K562 (cell line): ENCODE results near the gene TRABD2B. TPM values are rescaled to one million over a fixed set of nuclear protein-coding genes. Genes with fewer than 3 reads are reported as not detected.

Experiments
- ATAC-seq: fragments of 200-7000 bp; cut with Tn5 transposase; 3 replicates; pipeline ENCODE4 v1.9.1; 2020; ENCODE audit warnings: moderate library complexity
- BruUV-seq: library from RNA; stranded (reverse); fragments of 400-500 nt; replicated peaks from 2 replicates; lab custom pipeline; 2021; lab: Mats Ljungman, UMichigan
- CTCF ChIA-PET: fragments of 300-600 bp; formaldehyde crosslinking; extraction: SDS; loops from one replicate; lab custom pipeline; 2021; ENCODE audit warnings: low intra/inter-chr PET ratio; lab: Yijun Ruan, JAX
- POLR2A ChIA-PET: fragments of 300-600, 350-650 bp; sonication (Branson Sonifier 250); formaldehyde crosslinking; extraction: SDS; loops from one replicate; lab custom pipeline; 2021; ENCODE audit warnings: antibody characterized with exemption, inconsistent platforms; lab: Yijun Ruan, JAX
- DNase-seq, 4 experiments: peaks; one replicate each; pipeline versions ENCODE4 v3.0.0 to v3.0.0-alpha.2; 2011 to 2018; ENCODE audit warnings: low spot score in 3 of 4, mixed read lengths in 3 of 4; ENCODE audit errors: extremely low read depth in 1 of 4
- FAIRE-seq: peaks from 2 replicates; lab custom pipeline; 2011; peaks lifted over from hg19 to GRCh38; lab: Jason Lieb, UNC
- H2AFZ ChIP-seq: 2 replicates; pipeline ENCODE4 v1.6.0; 2011; ENCODE audit warnings: low read depth, low read length, control low read depth, inconsistent platforms
- H3K27ac ChIP-seq: fragments of 200-600 bp; 3 replicates; pipeline ENCODE4 v1.8.0; 2011; ENCODE audit warnings: low read depth, mild to moderate bottlenecking, control low read depth, inconsistent platforms, low read length, moderate library complexity, mixed read lengths; ENCODE audit errors: extremely low read depth
- H3K27me3 ChIP-seq, 2 experiments: fragments of 300-600 bp in 1 of 2; 2 replicates in 1 of 2; 3 replicates in 1 of 2; pipeline versions ENCODE4 v1.6.0 to v1.8.0; 2011; ENCODE audit warnings: inconsistent platforms in 2 of 2, low read length in 2 of 2, mild to moderate bottlenecking in 1 of 2, mixed read lengths in 1 of 2, moderate library complexity in 1 of 2; ENCODE audit not compliant: control insufficient read depth in 2 of 2, insufficient read depth in 2 of 2
- H3K36me3 ChIP-seq: fragments of 300-600 bp; 3 replicates; pipeline ENCODE4 v1.8.0; 2011; ENCODE audit warnings: mild to moderate bottlenecking, low read length, inconsistent platforms; ENCODE audit not compliant: control insufficient read depth, insufficient read depth
- H3K4me1 ChIP-seq, 2 experiments: fragments of 200-600 bp in 1 of 2; replicated peaks in 1 of 2; 2 replicates in 1 of 2; 3 replicates in 1 of 2; pipeline versions ENCODE4 v1.5.1 to v1.8.0; 2011; ENCODE audit warnings: inconsistent platforms in 2 of 2, low read length in 2 of 2, mild to moderate bottlenecking in 1 of 2, mixed read lengths in 1 of 2, moderate library complexity in 1 of 2; ENCODE audit not compliant: control insufficient read depth in 2 of 2, insufficient read depth in 2 of 2
- H3K4me2 ChIP-seq: 2 replicates; pipeline ENCODE4 v1.6.1; 2011; ENCODE audit warnings: low read length, control low read depth, inconsistent platforms, mixed read lengths; ENCODE audit not compliant: insufficient read depth
- H3K4me3 ChIP-seq: fragments of 200-600 bp; sonication (generic), shearing (Covaris generic); 2 replicates; pipeline ENCODE4 v1.5.1; 2016; ENCODE audit warnings: control low read depth, inconsistent platforms
- H3K79me2 ChIP-seq: fragments of 200-600 bp; 3 replicates; pipeline ENCODE4 v1.8.0; 2011; ENCODE audit warnings: low read length, inconsistent platforms; ENCODE audit not compliant: control insufficient read depth, insufficient read depth
- H3K9ac ChIP-seq, 2 experiments: 2 replicates each; pipeline versions ENCODE4 v1.6.0 to v1.6.1; 2011; ENCODE audit warnings: low read depth in 2 of 2, low read length in 2 of 2, control low read depth in 1 of 2, inconsistent platforms in 1 of 2, mild to moderate bottlenecking in 1 of 2, mixed read lengths in 1 of 2; ENCODE audit not compliant: insufficient read depth in 1 of 2
- H3K9me1 ChIP-seq: one replicate; pipeline ENCODE4 v1.6.0; 2011; ENCODE audit warnings: inconsistent platforms, mild to moderate bottlenecking, low read length, moderate library complexity; ENCODE audit not compliant: control insufficient read depth, insufficient read depth
- H3K9me3 ChIP-seq: replicated peaks from 2 replicates; pipeline ENCODE4 v1.5.1; 2011; ENCODE audit warnings: low read depth, low read length, inconsistent platforms; ENCODE audit not compliant: control insufficient read depth, insufficient read depth
- H4K20me1 ChIP-seq: replicated peaks from 2 replicates; pipeline ENCODE4 v1.6.1; 2011; ENCODE audit warnings: low read length, inconsistent platforms, mixed read lengths; ENCODE audit not compliant: control insufficient read depth, insufficient read depth
- BRF1 ChIP-seq: IDR thresholded peaks from 3 replicates; pipeline ENCODE4 v1.6.1; 2011; ENCODE audit warnings: borderline replicate concordance, mild to moderate bottlenecking; ENCODE audit not compliant: insufficient read length; ENCODE audit errors: extremely low read depth
- GABPB2 ChIP-seq: fragments of 250-450 bp; sonication (Bioruptor Pico); conservative IDR thresholded peaks from 2 replicates; pipeline ENCODE4 v1.5.1; 2021; ENCODE audit warnings: mild to moderate bottlenecking
- HEY1 ChIP-seq: fragments of 250-450 bp; sonication (Bioruptor Pico); IDR thresholded peaks from 2 replicates; pipeline ENCODE4 v1.5.0; 2020; ENCODE audit warnings: mild to moderate bottlenecking, moderate library complexity, borderline replicate concordance
- NBN ChIP-seq: fragments of 450-650 bp; IDR thresholded peaks from 2 replicates; pipeline ENCODE4 v1.6.1; 2016; ENCODE audit warnings: low read depth, mild to moderate bottlenecking
- TCF7 ChIP-seq: sonication (generic); IDR thresholded peaks from 2 replicates; pipeline ENCODE4 v1.6.1; 2016; ENCODE audit warnings: antibody characterized with exemption, borderline replicate concordance
- WGBS: fragments of 100-300 bp; shearing (Covaris generic); methylation state at CpG from one replicate; pipeline ENCODE4 v1.1.6; 2016; ENCODE audit warnings: low coverage, mixed read lengths; ENCODE audit not compliant: insufficient coverage; ENCODE audit errors: missing lambda C conversion rate; 5-methylcytosine and 5-hydroxymethylcytosine counted together
- in situ Hi-C: fragments of 300-500 bp; cut with MboI; formaldehyde crosslinking; loops from 4 replicates; pipeline ENCODE4 v1.15.0; 2018; ENCODE audit warnings: inconsistent platforms, mixed read lengths
- intact Hi-C: fragments of 100-400 bp; cut with micrococcal nuclease; formaldehyde crosslinking; loops from 2 replicates; pipeline ENCODE4 v1.14.2; 2022
- polyA plus RNA-seq, 8 experiments: library from polyadenylated mRNA; depleted of rRNA in 4 of 8; stranded (reverse) in 5 of 8; unstranded in 3 of 8; fragments of >200 nt; fragmentation: Nextera tagmentation in 2 of 8; fragmentation: Illumina TruSeq in 1 of 8; extraction: Ambion mirVana in 2 of 8; extraction: Trizol in 1 of 8; gene quantifications; 2 replicates each; pipeline versions ENCODE4 v1.2.1 to v1.2.3, GENCODE V29; 2011 to 2014; ENCODE audit warnings: inconsistent platforms in 1 of 8, missing spikeins in 1 of 8
- total RNA-seq, 7 experiments: library from RNA; depleted of rRNA in 6 of 7; stranded (reverse); fragments of >200 nt in 6 of 7; fragmentation: Illumina TruSeq in 2 of 7; extraction: Trizol in 2 of 7; gene quantifications; 2 replicates each; pipeline versions ENCODE4 v1.2.1 to v1.2.3, GENCODE V29; 2011 to 2021; ENCODE audit warnings: low replicate concordance in 1 of 7
- TF ChIP-seq, protein P1 (sequence below), 3 experiments: fragments of 200-800 bp in 1 of 3; sonication (Bioruptor generic) in 1 of 3; sonication (generic) in 1 of 3; formaldehyde crosslinking in 1 of 3; IDR thresholded peaks; 2 replicates each; pipeline versions ENCODE4 v1.6.1 to v1.8.0; 2016 to 2022; ENCODE audit warnings: mild to moderate bottlenecking in 2 of 3, missing compliant biosample characterization in 2 of 3, missing genetic modification characterization in 2 of 3, missing genetic modification reagents in 1 of 3

TRABD2B gene
- total and polyA plus RNA-seq, 9 of the 15 experiments (the other 6 are each of a cell fraction or from before 2014, with no cell fraction given), result not detected

DNA sequence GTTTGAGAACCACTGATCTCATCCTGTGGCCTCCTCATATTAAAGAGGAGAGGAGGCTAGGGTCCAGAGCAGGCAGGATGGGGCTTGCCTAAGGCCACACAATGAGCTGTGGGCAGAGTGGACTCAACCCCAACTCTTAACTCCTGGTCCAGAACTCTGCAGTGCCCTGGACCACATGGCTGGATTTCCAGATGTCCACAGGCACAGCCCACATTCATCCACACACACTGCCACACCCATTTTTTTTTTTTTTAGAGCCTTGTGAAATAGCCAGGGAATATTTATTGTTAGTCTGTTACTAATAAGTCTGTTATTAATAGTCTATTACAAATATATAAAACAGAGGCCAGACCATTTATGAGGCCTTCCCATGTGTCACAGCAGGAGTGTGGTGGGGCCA is 192.2 kb downstream of the TRABD2B start:
- POLR2A ChIA-PET, result no interaction called here
- CTCF ChIA-PET, result no interaction called here
- no TSS peak for BruUV-seq

DNA sequence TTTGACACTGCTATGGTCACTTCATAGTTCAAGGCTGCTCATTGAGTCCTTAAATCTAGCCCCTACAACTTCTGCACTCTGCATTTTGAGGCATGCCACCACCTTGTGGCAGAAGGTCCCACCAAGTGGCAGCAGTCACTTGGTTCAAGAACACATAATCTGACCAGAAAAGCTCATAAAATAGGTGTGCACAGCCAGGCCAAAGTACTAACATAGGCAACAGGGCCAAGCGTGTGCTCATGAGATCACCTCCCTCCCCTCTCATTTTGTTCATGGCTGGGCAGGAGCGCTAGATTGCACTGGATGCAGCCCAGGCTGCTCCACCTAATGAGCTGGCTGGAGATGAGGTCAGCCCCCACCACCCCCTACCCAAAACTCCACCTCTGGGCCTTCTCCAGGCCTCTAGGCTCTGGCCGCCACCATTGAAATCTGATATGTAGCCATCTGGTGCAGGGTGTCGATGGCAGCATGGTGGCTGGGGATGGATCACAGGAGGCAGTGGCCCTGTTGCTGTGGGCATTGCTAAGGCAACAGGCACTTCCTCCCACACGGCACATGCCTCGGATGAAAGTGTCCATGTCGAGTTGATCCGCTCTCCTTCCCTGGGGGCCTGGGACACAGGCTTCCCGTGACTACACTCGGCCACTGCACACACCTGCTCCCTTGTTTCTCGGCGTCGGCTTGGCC is 193.2 kb downstream of the TRABD2B start:
- Histone ChIP-seq H3K4me3 (no peak overlapping the region), H3K9me3 (no peaks in the 10 kb centered on the region), H3K27ac (no peak overlapping the region), H3K9ac (no peak overlapping the region), H3K27me3 (peaks cover 0 to 12% of the 10 kb centered on the region in 2 experiments; a peak in 2 of 5 replicates), H4K20me1 (peaks cover 3% of the 10 kb centered on the region; the same call in 1 of the 2 replicates), H2AFZ (no peak overlapping the region), H3K4me2 (no peak overlapping the region), H3K4me1 (no peaks in the 10 kb centered on the region), H3K9me1 (no peaks in the 10 kb centered on the region), H3K79me2 (no peaks in the 10 kb centered on the region), H3K36me3 (no peaks in the 10 kb centered on the region)
- no TSS peak for BruUV-seq
- intact Hi-C loops (no loop called here), in situ Hi-C loops (no loop called here)
- WGBS, result 0% methylated on average over 13 of the region's 13 CpGs
- TF ChIP-seq TCF7 (no peak), HEY1 (no peak), NBN (no peak)
- ATAC-seq (no peak), FAIRE-seq (no peak), DNase-seq (no peak)
- ChIA-PET CTCF (no interaction called here), POLR2A (interaction anchor here (1.7 kb wide), 1 partner anchor 17 kb away, joined by 5 read pairs; no protein-coding TSS in a partner anchor)

More for the DNA sequence above, 192.2 kb downstream of the TRABD2B start:
- Histone ChIP-seq H3K4me3 (no peak overlapping the region), H2AFZ (no peak overlapping the region), H3K27me3 (peaks cover 0 to 16% of the 10 kb centered on the region in 2 experiments; a peak in 2 of 5 replicates), H3K36me3 (no peaks in the 10 kb centered on the region), H3K4me1 (no peaks in the 10 kb centered on the region), H4K20me1 (no peaks in the 10 kb centered on the region; the same call in 1 of the 2 replicates), H3K79me2 (no peaks in the 10 kb centered on the region), H3K9me1 (no peaks in the 10 kb centered on the region), H3K27ac (no peak overlapping the region), H3K9me3 (no peaks in the 10 kb centered on the region), H3K4me2 (no peak overlapping the region), H3K9ac (no peak overlapping the region)
- in situ Hi-C loops, result no loop called here
- DNase-seq (no peak), ATAC-seq (no peak), FAIRE-seq (no peak)
- TF ChIP-seq GABPB2 (CRISPR knock-in tag) (no peak), BRF1 (no peak)
- TF ChIP-seq, protein P1, sequence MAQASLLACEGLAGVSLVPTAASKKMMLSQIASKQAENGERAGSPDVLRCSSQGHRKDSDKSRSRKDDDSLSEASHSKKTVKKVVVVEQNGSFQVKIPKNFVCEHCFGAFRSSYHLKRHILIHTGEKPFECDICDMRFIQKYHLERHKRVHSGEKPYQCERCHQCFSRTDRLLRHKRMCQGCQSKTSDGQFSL (CRISPR knock-in tag; IDR thresholded peaks at IDR 0.05), result no peak
- TF ChIP-seq, protein P1 (tag; IDR thresholded peaks at IDR 0.05), result no peak
- intact Hi-C loops, result no loop called here
